Body of pancreas (tissue), 4 donors: Measurements from ENCODE around the gene MDH1. TPM values are rescaled to one million over a fixed set of nuclear protein-coding genes. Genes with fewer than 3 reads are reported as not detected.
"Not testable (repeated sequence)": the region's sequence is repeated elsewhere in the genome, so short reads cannot be mapped to it uniquely, and the experiment has no call there.

ENCODE experiments used
- ATAC-seq: fragments of 150-250 bp; one replicate; pipeline ENCODE4 v1.9.1; 2016
- DNase-seq, 4 donors: peaks; one replicate each; pipeline ENCODE4 v3.0.0-alpha.2; 2019
- H3K27ac ChIP-seq, 4 donors: fragments of 200-600 bp; sonication (generic); 1 replicate in 3 of 4; 2 replicates in 1 of 4; pipeline versions ENCODE4 v1.5.1 to v1.6.1; 2016 to 2019; ENCODE audit warnings: mild to moderate bottlenecking in 1 of 4, mixed read lengths in 1 of 4, moderate library complexity in 1 of 4
- H3K27me3 ChIP-seq, 2 donors: fragments of 200-600 bp; sonication (generic); one replicate each; pipeline ENCODE4 v1.6.0; 2016; ENCODE audit warnings: mild to moderate bottlenecking in 1 of 2
- H3K36me3 ChIP-seq, 2 donors: fragments of 200-600 bp; sonication (generic); replicated peaks in 1 of 2; 2 replicates each; pipeline ENCODE4 v1.5.1; 2016; ENCODE audit warnings: low read depth in 2 of 2; ENCODE audit not compliant: insufficient read depth in 1 of 2
- H3K4me1 ChIP-seq: fragments of 200-600 bp; sonication (generic); one replicate; pipeline ENCODE4 v1.6.0; 2016
- H3K4me3 ChIP-seq, 2 donors: fragments of 200-600 bp; sonication (generic); 1 replicate in 1 of 2; 2 replicates in 1 of 2; pipeline ENCODE4 v1.5.1; 2016 to 2019
- H3K9me3 ChIP-seq, 3 donors: fragments of 200-600 bp; sonication (generic); 1 replicate in 2 of 3; 2 replicates in 1 of 3; pipeline ENCODE4 v1.5.1; 2016
- CTCF ChIP-seq, 7 experiments: fragments of 450-650 bp in 4 of 7; fragments of 200-600 bp in 3 of 7; sonication (generic) in 3 of 7; IDR thresholded peaks; one replicate each; pipeline ENCODE4 v1.5.1; 2016 to 2019; ENCODE audit warnings: antibody characterized with exemption in 7 of 7
- POLR2A ChIP-seq, 3 donors: fragments of 450-650 bp; IDR thresholded peaks; one replicate each; pipeline ENCODE4 v1.6.1; 2016; ENCODE audit warnings: antibody characterized with exemption in 3 of 3, mild to moderate bottlenecking in 2 of 3
- WGBS, 2 donors: methylation state at CpG; one replicate each; pipeline ENCODE4 v1.1.5; 2017; 5-methylcytosine and 5-hydroxymethylcytosine counted together
- intact Hi-C: fragments of 100-400 bp; cut with DNase I; formaldehyde crosslinking; loops from one replicate; pipeline ENCODE4 v1.15.1; 2023
- total RNA-seq, 2 donors: library from RNA; depleted of rRNA; stranded (reverse); fragments of >200 nt; gene quantifications; one replicate each; pipeline ENCODE4 v1.1.0, GENCODE V29; 2016

Gene MDH1
- total RNA-seq, 2 donors from 2014 or later: 61.2 to 93.9 TPM

- Histone ChIP-seq H3K4me3 (no peak overlapping the region), H3K9me3 (no peaks in the 10 kb centered on the region), H3K4me1 (no peaks in the 10 kb centered on the region), H3K36me3 (no peaks in the 10 kb centered on the region), H3K27ac (peak overlapping the region in 3 of 4 donors; percentile 36 to 66 (median 49)), H3K27me3 (no peaks in the 10 kb centered on the region)
- TF ChIP-seq POLR2A (IDR thresholded peaks at IDR 0.05) (no peak), CTCF (IDR thresholded peaks at IDR 0.05) (no peak)
- ATAC-seq (peak; percentile 61), DNase-seq (no peak)
- 58 to 62% methylated on average over 9 of the region's 9 CpGs for WGBS, 2 donors
- intact Hi-C loops: no loop called here
Observed at GRCh38 chr2:63614983-63615945, 26.5 kb downstream of the MDH1 start.

GRCh38 chr2:63617366-63617765 lies 28.6 kb downstream of the MDH1 start:
- H3K4me1 ChIP-seq: no peaks in the 10 kb centered on the region
- no peak overlapping the region for H3K4me3 ChIP-seq
- H3K27me3 ChIP-seq: no peaks in the 10 kb centered on the region
- TF ChIP-seq POLR2A (IDR thresholded peaks at IDR 0.05): no peak
- TF ChIP-seq CTCF (IDR thresholded peaks at IDR 0.05): no peak
- WGBS, 2 donors: 58 to 72% methylated on average over 1 of the region's 1 CpG
- intact Hi-C loops: no loop called here
- DNase-seq (no peak), ATAC-seq (no peak)
- no peaks in the 10 kb centered on the region for H3K9me3 ChIP-seq
- no peak overlapping the region for H3K27ac ChIP-seq
- no peaks in the 10 kb centered on the region for H3K36me3 ChIP-seq

DNA sequence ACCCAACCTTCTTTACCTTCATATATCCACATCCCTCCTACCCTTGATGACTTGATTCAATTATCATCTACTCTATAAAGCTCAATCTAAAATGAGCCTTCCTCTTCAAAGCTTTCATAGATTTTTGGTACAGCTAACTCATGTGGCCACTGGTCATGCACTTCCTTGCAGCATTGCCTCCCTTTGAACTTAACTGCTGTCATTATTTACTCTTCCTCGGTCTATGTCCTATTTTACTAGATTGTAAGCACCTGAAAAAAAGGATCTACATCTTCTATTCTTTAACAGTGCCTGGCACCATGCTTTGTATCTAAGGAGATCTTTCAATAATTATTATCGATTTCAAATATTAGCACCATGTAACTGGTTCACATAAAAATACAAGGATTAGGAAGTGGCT lies 30.6 kb downstream of the MDH1 start:
- ATAC-seq: no peak
- intact Hi-C loops: no loop called here

DNA sequence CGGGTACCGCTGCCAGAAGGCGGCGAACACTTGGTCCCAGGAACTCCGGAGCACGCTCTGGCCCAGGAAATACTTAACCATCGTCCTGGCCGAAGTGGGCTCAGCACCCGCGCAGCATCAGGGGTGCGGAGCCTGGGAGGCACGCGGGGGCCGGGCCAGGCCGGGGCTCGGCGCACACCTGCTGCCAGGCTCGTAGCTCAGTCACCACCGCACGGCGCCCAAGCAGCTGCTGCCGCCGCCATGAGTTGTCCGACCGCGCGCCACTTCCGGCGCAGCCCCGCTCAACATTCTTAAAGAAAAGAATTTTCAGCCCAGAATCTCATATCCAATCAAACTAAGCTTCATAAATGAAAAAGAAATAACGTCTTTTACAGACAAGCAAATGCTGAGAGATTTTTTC lies 34.0 kb downstream of the MDH1 start:
- TF ChIP-seq POLR2A (IDR thresholded peaks at IDR 0.05) (no peak), CTCF (IDR thresholded peaks at IDR 0.05) (no peak)
- no peak for ATAC-seq
- DNase-seq: no peak
- Histone ChIP-seq H3K4me3 (no peak overlapping the region), H3K9me3 (no peaks in the 10 kb centered on the region), H3K36me3 (no peaks in the 10 kb centered on the region), H3K27me3 (no peaks in the 10 kb centered on the region), H3K27ac (no peak overlapping the region), H3K4me1 (no peaks in the 10 kb centered on the region)
- 93 to 95% methylated on average over 28 to 31 of the region's 31 CpGs for WGBS, 2 donors
- intact Hi-C loops: no loop called here

More for the DNA sequence above, 30.6 kb downstream of the MDH1 start:
- no peaks in the 10 kb centered on the region for H3K4me1 ChIP-seq
- H3K27me3 ChIP-seq: no peaks in the 10 kb centered on the region
- H3K27ac ChIP-seq: no peak overlapping the region
- no peak for DNase-seq
- no peak overlapping the region for H3K4me3 ChIP-seq
- no peaks in the 10 kb centered on the region for H3K36me3 ChIP-seq
- TF ChIP-seq CTCF (IDR thresholded peaks at IDR 0.05) (no peak), POLR2A (IDR thresholded peaks at IDR 0.05) (no peak)
- 84 to 90% methylated on average over 2 of the region's 2 CpGs for WGBS, 2 donors
- H3K9me3 ChIP-seq: no peaks in the 10 kb centered on the region

GRCh38 chr2:63623763-63624162 lies 35.0 kb downstream of the MDH1 start:
- H3K27me3 ChIP-seq, H3K4me1 ChIP-seq, H3K27ac ChIP-seq, intact Hi-C loops, H3K9me3 ChIP-seq, H3K4me3 ChIP-seq, DNase-seq, ATAC-seq, H3K36me3 ChIP-seq: not testable (repeated sequence)
- 64 to 76% methylated on average over 2 of the region's 2 CpGs for WGBS, 2 donors
